PC-3 (cell line): Measurements from ENCODE around the gene ZSCAN5A. TPM values are rescaled to one million over a fixed set of nuclear protein-coding genes. Genes with fewer than 3 reads are reported as not detected.

Source experiments
- ATAC-seq: fragments of 200-7000 bp; cut with Tn5 transposase; 2 replicates; pipeline ENCODE4 v1.9.1; 2020; ENCODE audit warnings: mild to moderate bottlenecking, moderate library complexity
- BruUV-seq: library from RNA; stranded (reverse); fragments of 400-500 nt; replicated peaks from 2 replicates; lab custom pipeline; 2021; lab: Mats Ljungman, UMichigan
- CTCF ChIA-PET: fragments of 300-600 bp; sonication (Branson Sonifier 250); formaldehyde crosslinking; loops from one replicate; lab custom pipeline; 2022; ENCODE audit warnings: antibody characterized with exemption; lab: Charles Lee
- POLR2A ChIA-PET: fragments of 300-600 bp; sonication (Branson Sonifier 250); formaldehyde crosslinking; loops from one replicate; lab custom pipeline; 2022; ENCODE audit warnings: antibody characterized with exemption; ENCODE audit not compliant: unreplicated experiment; lab: Charles Lee
- DNase-seq: peaks from one replicate; pipeline ENCODE4 v3.0.0-alpha.2; 2015
- H2AFZ ChIP-seq: fragments of 300-600 bp; sonication (generic); 2 replicates; pipeline ENCODE4 v1.6.0; 2016; ENCODE audit warnings: antibody characterized with exemption, low read length
- H3F3A ChIP-seq: fragments of 300-600 bp; sonication (generic); one replicate; pipeline ENCODE4 v1.6.0; 2017; ENCODE audit warnings: antibody characterized with exemption, low read length, control low read depth, mild to moderate bottlenecking; ENCODE audit not compliant: unreplicated experiment
- H3K27ac ChIP-seq: fragments of 300-600 bp; sonication (generic); 2 replicates; pipeline ENCODE4 v1.5.1; 2016; ENCODE audit warnings: mild to moderate bottlenecking, low read length
- H3K27me3 ChIP-seq: fragments of 300-600 bp; sonication (generic); 2 replicates; pipeline ENCODE4 v1.6.1; 2016; ENCODE audit warnings: low read length, mixed read lengths
- H3K36me3 ChIP-seq: fragments of 300-600 bp; sonication (generic); 2 replicates; pipeline ENCODE4 v1.6.1; 2016; ENCODE audit warnings: low read depth, mixed run types, low read length, mixed read lengths
- H3K4me1 ChIP-seq: fragments of 300-600 bp; sonication (generic); 2 replicates; pipeline ENCODE4 v1.5.1; 2016; ENCODE audit warnings: low read length; ENCODE audit not compliant: insufficient read depth
- H3K4me2 ChIP-seq: fragments of 300-600 bp; sonication (generic); 2 replicates; pipeline ENCODE4 v1.6.0; 2016; ENCODE audit warnings: low read length
- H3K4me3 ChIP-seq: fragments of 300-600 bp; sonication (generic); 2 replicates; pipeline ENCODE4 v1.5.1; 2016; ENCODE audit warnings: mild to moderate bottlenecking, low read length, mixed read lengths
- H3K79me2 ChIP-seq: fragments of 300-600 bp; sonication (generic); 2 replicates; pipeline ENCODE4 v1.6.1; 2017; ENCODE audit warnings: low read length, mixed read lengths
- H3K9ac ChIP-seq: fragments of 300-600 bp; sonication (generic); 2 replicates; pipeline ENCODE4 v1.6.0; 2016; ENCODE audit warnings: mild to moderate bottlenecking, low read length
- H3K9me2 ChIP-seq: fragments of 300-600 bp; sonication (generic); replicated peaks from 2 replicates; pipeline ENCODE4 v1.6.1; 2016; ENCODE audit warnings: mixed run types, low read length, mixed read lengths
- H3K9me3 ChIP-seq: fragments of 300-600 bp; sonication (generic); 2 replicates; pipeline ENCODE4 v1.6.1; 2016; ENCODE audit warnings: low read length, mixed read lengths
- H4K20me1 ChIP-seq: fragments of 300-600 bp; sonication (generic); 2 replicates; pipeline ENCODE4 v1.6.1; 2016; ENCODE audit warnings: low read length, mixed read lengths
- EZH2 ChIP-seq: fragments of 300-600 bp; sonication (generic); IDR thresholded peaks from one replicate; pipeline ENCODE4 v1.6.1; 2017; ENCODE audit warnings: antibody characterized with exemption, mild to moderate bottlenecking, low read length; ENCODE audit not compliant: unreplicated experiment
- EZH2phosphoT487 ChIP-seq: fragments of 300-600 bp; sonication (generic); IDR thresholded peaks from 2 replicates; pipeline ENCODE4 v1.6.1; 2018; ENCODE audit warnings: mild to moderate bottlenecking, antibody characterized with exemption, low read length, borderline replicate concordance
- intact Hi-C: fragments of 100-400 bp; cut with micrococcal nuclease; formaldehyde crosslinking; loops from 2 replicates; pipeline ENCODE4 v1.9.0; 2023
- total RNA-seq: library from RNA; depleted of rRNA; stranded (reverse); fragments of >200 nt; gene quantifications from 2 replicates; pipeline ENCODE4 v1.2.3, GENCODE V29; 2014
- TF ChIP-seq, protein P1 (sequence below): fragments of 300-600 bp; sonication (generic); conservative IDR thresholded peaks from 2 replicates; pipeline ENCODE4 v1.5.1; 2017; ENCODE audit warnings: antibody characterized with exemption, low read depth, mild to moderate bottlenecking, low read length

The ZSCAN5A gene
- total RNA-seq, 1 experiment from 2014 or later: 23.7 TPM

DNA sequence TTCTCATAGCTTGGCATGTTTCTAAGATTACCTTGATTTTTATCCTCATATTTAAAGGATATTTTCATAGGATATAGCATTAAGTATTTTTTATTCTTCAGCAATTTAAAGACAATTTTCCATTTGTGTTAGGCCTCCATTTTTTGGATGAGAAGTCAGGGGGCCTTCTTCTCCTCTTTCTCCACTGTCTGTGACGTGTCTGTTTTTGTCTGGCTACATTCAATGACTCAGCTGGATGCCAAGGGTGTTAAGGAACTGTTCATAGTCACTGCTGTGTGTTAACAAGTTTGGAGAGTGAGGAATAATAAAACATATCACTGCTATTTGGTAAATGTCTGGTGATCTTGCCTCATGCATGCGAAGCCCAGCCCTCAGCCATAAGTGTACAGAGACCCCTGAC is 42.3 kb upstream of the ZSCAN5A start:
- no peaks in the 10 kb centered on the region for H3F3A ChIP-seq
- intact Hi-C loops: no loop called here
- H2AFZ ChIP-seq: no peak overlapping the region
- no peak overlapping the region for H3K4me2 ChIP-seq
- H4K20me1 ChIP-seq: no peaks in the 10 kb centered on the region
- TF ChIP-seq, protein P1, sequence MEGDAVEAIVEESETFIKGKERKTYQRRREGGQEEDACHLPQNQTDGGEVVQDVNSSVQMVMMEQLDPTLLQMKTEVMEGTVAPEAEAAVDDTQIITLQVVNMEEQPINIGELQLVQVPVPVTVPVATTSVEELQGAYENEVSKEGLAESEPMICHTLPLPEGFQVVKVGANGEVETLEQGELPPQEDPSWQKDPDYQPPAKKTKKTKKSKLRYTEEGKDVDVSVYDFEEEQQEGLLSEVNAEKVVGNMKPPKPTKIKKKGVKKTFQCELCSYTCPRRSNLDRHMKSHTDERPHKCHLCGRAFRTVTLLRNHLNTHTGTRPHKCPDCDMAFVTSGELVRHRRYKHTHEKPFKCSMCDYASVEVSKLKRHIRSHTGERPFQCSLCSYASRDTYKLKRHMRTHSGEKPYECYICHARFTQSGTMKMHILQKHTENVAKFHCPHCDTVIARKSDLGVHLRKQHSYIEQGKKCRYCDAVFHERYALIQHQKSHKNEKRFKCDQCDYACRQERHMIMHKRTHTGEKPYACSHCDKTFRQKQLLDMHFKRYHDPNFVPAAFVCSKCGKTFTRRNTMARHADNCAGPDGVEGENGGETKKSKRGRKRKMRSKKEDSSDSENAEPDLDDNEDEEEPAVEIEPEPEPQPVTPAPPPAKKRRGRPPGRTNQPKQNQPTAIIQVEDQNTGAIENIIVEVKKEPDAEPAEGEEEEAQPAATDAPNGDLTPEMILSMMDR: no peak
- no peak for TF ChIP-seq EZH2phosphoT487
- no peak for TF ChIP-seq EZH2
- DNase-seq: no peak
- BruUV-seq: no TSS peak
- H3K4me1 ChIP-seq: no peaks in the 10 kb centered on the region
- H3K9ac ChIP-seq: no peak overlapping the region
- no peak for ATAC-seq
- H3K79me2 ChIP-seq: no peaks in the 10 kb centered on the region
- ChIA-PET POLR2A (no interaction called here), CTCF (no interaction called here)
- no peaks in the 10 kb centered on the region for H3K9me2 ChIP-seq
- no peak overlapping the region for H3K27ac ChIP-seq
- H3K36me3 ChIP-seq: no peaks in the 10 kb centered on the region
- no peak overlapping the region for H3K4me3 ChIP-seq
- no peaks in the 10 kb centered on the region for H3K27me3 ChIP-seq
- peaks cover 31% of the 10 kb centered on the region; the same call in 1 of the 2 replicates for H3K9me3 ChIP-seq

DNA sequence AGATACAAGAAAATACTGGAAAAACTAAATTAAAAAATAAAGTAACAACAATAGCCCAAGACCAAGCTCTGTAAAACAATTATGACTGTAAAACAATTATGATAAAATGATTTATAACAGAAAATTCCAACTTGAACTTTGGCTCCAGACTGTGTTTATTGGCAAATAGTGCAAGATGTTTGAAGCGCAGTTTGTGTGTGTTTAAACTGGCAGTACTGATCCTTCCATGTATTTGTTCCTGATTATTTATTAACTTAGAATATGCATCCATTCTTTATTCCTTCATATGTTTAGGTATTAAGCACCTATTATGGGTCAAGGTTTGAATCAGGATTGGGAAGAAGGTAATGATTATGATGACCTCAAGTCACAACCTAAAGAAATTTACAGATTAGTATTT is 40.9 kb upstream of the ZSCAN5A start:
- POLR2A ChIA-PET: no interaction called here
- ATAC-seq (no peak), DNase-seq (no peak)
- H3K4me2 ChIP-seq: no peak overlapping the region
- H2AFZ ChIP-seq: no peak overlapping the region
- no peaks in the 10 kb centered on the region for H3F3A ChIP-seq
- H3K4me1 ChIP-seq: no peaks in the 10 kb centered on the region
- no TSS peak for BruUV-seq
- 0 out of 2 replicates have a peak, but pooled peaks cover 5% of the 10 kb centered on the region for H3K27me3 ChIP-seq
- H3K9me2 ChIP-seq: no peaks in the 10 kb centered on the region
- CTCF ChIA-PET: no interaction called here
- no peaks in the 10 kb centered on the region for H3K36me3 ChIP-seq
- no peak overlapping the region for H3K9ac ChIP-seq
- peaks cover 36% of the 10 kb centered on the region; the same call in 1 of the 2 replicates for H3K9me3 ChIP-seq
- no peak for TF ChIP-seq EZH2phosphoT487
- no peak for TF ChIP-seq EZH2
- TF ChIP-seq, protein P1: no peak
- no peaks in the 10 kb centered on the region for H3K79me2 ChIP-seq
- H4K20me1 ChIP-seq: no peaks in the 10 kb centered on the region
- no peak overlapping the region for H3K27ac ChIP-seq
- intact Hi-C loops: no loop called here
- no peak overlapping the region for H3K4me3 ChIP-seq

DNA sequence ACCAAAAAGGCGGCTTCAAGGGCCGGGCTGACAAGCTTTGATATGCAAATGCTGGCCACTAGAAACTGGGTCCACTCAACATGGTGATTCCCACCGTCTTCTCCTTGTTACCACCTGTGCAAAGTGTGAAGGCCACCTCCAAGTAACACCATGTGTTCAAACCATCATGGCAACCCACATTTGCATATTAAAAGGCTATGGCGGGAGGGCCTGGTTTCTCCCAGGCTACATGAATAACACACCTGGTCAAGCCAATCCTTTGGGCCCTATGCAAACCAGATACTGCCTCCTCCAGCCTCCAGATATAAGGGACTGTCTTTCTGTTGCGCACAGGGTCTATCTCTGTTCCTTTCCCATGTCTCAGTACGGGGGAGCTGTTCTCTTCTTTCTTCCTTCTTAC is 36.6 kb upstream of the ZSCAN5A start:
- H2AFZ ChIP-seq: no peak overlapping the region

More for the DNA sequence above, 36.6 kb upstream of the ZSCAN5A start:
- no peaks in the 10 kb centered on the region for H3K79me2 ChIP-seq
- DNase-seq (no peak), ATAC-seq (no peak)
- H3K9me2 ChIP-seq: no peaks in the 10 kb centered on the region
- intact Hi-C loops: no loop called here
- no peak for TF ChIP-seq EZH2phosphoT487
- no peak for TF ChIP-seq EZH2
- TF ChIP-seq, protein P1: no peak
- H3F3A ChIP-seq: no peaks in the 10 kb centered on the region
- POLR2A ChIA-PET: no interaction called here
- H3K4me3 ChIP-seq: no peak overlapping the region
- no peak overlapping the region for H3K27ac ChIP-seq
- 0 out of 2 replicates have a peak, but pooled peaks cover 5% of the 10 kb centered on the region for H3K27me3 ChIP-seq
- H3K9me3 ChIP-seq: 0 out of 2 replicates have a peak, but pooled peaks cover 19% of the 10 kb centered on the region
- CTCF ChIA-PET: no interaction called here
- no peaks in the 10 kb centered on the region for H3K4me1 ChIP-seq
- BruUV-seq: no TSS peak
- H3K4me2 ChIP-seq: no peak overlapping the region
- no peaks in the 10 kb centered on the region for H4K20me1 ChIP-seq
- H3K9ac ChIP-seq: no peak overlapping the region
- H3K36me3 ChIP-seq: no peaks in the 10 kb centered on the region
